Lower lobe of right lung (tissue), 2 donors: ENCODE measurements around the gene CDRT4. TPM values are rescaled to one million over a fixed set of nuclear protein-coding genes. Genes with fewer than 3 reads are reported as not detected.

Experiments
- ATAC-seq, 2 donors: fragments of 200-7000 bp; cut with Tn5 transposase; one replicate each; pipeline ENCODE4 v1.9.1; 2020 to 2022; ENCODE audit warnings: mild to moderate bottlenecking in 2 of 2, moderate library complexity in 2 of 2
- DNase-seq: peaks from one replicate; pipeline ENCODE4 v3.0.0-alpha.2; 2020
- H3K27ac ChIP-seq: fragments of 200-600 bp; one replicate; pipeline ENCODE4 v1.8.0; 2022
- H3K27me3 ChIP-seq: fragments of 200-600 bp; one replicate; pipeline ENCODE4 v1.8.0; 2022; ENCODE audit warnings: low read depth
- H3K36me3 ChIP-seq: fragments of 200-600 bp; one replicate; pipeline ENCODE4 v1.8.0; 2022; ENCODE audit warnings: mild to moderate bottlenecking
- H3K4me1 ChIP-seq: fragments of 200-600 bp; one replicate; pipeline ENCODE4 v1.8.0; 2022
- H3K4me3 ChIP-seq: fragments of 200-600 bp; one replicate; pipeline ENCODE4 v1.8.0; 2022; ENCODE audit warnings: mild to moderate bottlenecking
- H3K9me3 ChIP-seq: fragments of 200-600 bp; one replicate; pipeline ENCODE4 v1.8.0; 2022
- intact Hi-C: fragments of 100-400 bp; cut with DNase I; formaldehyde crosslinking; loops from one replicate; pipeline ENCODE4 v1.11.0; 2022
- long read RNA-seq: library from polyadenylated mRNA; unstranded; transcript quantifications from one replicate; pipeline ENCODE4 v2.0.0, GENCODE V29; 2021
- total RNA-seq: library from RNA; stranded (reverse); fragmentation: NEBNext Ultra II Directional; extraction: Animal tissue kit (Norgen Biotek cat#: 25700); gene quantifications from one replicate; pipeline ENCODE4 v1.2.1, GENCODE V29; 2021
- TF ChIP-seq, protein P1 (sequence below): fragments of 200-600 bp; IDR thresholded peaks from one replicate; pipeline ENCODE4 v1.8.0; 2022; ENCODE audit warnings: antibody characterized with exemption, mild to moderate bottlenecking
- donor health status: DM: no; HTN: yes; CAD: no; lungs with severe emphysema.

Gene CDRT4
- 13.4 TPM for total RNA-seq
- long read RNA-seq, partial matches to known transcripts: 0 of 3 reads
- long read RNA-seq, other reads (novel, unspliced or antisense): 2 of 3 reads

- peaks cover 21% of the 10 kb centered on the region for H3K4me1 ChIP-seq
- no peak within 1 kb of the TSS for H3K27ac ChIP-seq
- intact Hi-C loops: no loop called here
- no peak for DNase-seq
- no peak for ATAC-seq
- TF ChIP-seq, protein P1, sequence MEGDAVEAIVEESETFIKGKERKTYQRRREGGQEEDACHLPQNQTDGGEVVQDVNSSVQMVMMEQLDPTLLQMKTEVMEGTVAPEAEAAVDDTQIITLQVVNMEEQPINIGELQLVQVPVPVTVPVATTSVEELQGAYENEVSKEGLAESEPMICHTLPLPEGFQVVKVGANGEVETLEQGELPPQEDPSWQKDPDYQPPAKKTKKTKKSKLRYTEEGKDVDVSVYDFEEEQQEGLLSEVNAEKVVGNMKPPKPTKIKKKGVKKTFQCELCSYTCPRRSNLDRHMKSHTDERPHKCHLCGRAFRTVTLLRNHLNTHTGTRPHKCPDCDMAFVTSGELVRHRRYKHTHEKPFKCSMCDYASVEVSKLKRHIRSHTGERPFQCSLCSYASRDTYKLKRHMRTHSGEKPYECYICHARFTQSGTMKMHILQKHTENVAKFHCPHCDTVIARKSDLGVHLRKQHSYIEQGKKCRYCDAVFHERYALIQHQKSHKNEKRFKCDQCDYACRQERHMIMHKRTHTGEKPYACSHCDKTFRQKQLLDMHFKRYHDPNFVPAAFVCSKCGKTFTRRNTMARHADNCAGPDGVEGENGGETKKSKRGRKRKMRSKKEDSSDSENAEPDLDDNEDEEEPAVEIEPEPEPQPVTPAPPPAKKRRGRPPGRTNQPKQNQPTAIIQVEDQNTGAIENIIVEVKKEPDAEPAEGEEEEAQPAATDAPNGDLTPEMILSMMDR: no peak
- H3K36me3 ChIP-seq: no peaks in the 10 kb centered on the region
- no peak within 1 kb of the TSS for H3K4me3 ChIP-seq
- no peaks in the 10 kb centered on the region for H3K9me3 ChIP-seq
- no peaks in the 10 kb centered on the region for H3K27me3 ChIP-seq
Measured at GRCh38 chr17:15467592-15467991, at the start of gene CDRT4. Gene CDRT4, minus strand, starts transcription at chr17:15467621. Its CDS starts 27,383 bp downstream, at chr17:15440238.

DNA sequence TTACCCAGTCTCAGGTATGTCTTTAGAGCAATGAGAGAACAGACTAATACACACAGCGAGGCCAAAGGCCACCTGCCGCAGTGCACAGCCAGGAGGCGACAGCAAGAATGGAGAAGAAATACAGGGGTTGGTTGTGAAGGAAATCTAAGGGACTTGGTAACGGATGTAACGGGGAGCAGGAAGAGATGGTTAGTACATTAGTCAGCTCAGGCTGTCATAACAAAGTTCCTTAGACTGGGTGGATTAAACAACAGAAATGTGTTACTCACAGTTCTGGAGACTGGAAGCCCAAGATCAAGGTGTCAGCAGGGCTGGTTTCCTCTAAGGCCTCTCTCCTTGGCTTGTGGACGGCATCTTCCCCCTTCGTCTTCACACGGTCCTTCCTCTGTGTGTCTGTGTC is 48.7 kb upstream of the CDRT4 start:
- H3K4me1 ChIP-seq: no peaks in the 10 kb centered on the region
- TF ChIP-seq, protein P1: no peak
- intact Hi-C loops: no loop called here
- no peaks in the 10 kb centered on the region for H3K27me3 ChIP-seq
- no peak overlapping the region for H3K27ac ChIP-seq
- H3K9me3 ChIP-seq: no peaks in the 10 kb centered on the region
- no peak overlapping the region for H3K4me3 ChIP-seq
- ATAC-seq: no peak
- H3K36me3 ChIP-seq: no peaks in the 10 kb centered on the region
- DNase-seq: no peak

DNA sequence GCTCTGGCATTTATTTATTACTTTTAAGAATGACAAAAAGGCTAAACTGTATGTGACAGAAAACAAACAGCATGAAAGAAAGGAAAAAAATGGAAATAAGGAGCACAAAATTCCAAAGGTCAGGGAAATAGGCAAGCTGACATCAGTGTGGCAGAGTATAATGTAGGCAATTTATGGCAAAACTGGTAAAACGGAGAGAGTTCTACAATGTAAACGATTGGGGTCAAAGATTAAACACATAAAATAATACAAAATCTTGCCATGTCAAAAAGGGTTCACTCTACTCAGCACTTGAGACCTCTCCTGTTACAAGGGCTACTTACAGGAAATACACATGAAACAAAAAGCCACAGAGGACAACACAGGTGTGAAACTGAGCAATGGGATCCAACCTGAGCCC is 47.0 kb upstream of the CDRT4 start:
- ATAC-seq: no peak

DNA sequence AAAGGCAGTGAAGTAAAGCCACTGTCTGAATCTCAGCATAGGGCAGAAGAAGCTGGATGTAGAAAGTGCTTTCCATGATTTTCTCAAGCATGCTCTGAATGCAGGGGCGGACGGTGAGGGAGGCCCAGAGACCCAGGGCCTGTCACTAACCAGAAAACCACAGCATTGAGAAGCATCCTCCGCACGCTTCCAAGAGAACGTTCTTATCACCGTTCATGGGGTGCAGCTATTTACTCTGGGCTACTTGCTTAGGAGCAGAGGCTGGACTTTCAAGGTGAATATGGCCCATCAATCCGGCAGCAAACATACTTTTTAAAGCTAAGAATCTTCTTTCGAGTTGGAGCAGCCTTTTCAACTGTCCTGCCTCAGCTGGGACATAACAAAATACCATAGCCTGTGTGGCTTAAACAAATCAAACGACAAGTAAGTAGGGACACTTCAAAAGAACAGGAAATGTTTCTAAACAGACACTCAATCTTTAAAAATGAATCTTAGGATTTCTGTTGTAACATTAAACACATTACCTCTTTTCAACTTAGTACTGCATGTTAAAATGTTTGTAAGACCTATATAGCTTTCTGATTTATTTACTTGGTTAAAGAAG is 46.5 kb upstream of the CDRT4 start:
- no peaks in the 10 kb centered on the region for H3K9me3 ChIP-seq
- peaks cover 5% of the 10 kb centered on the region for H3K4me1 ChIP-seq
- ATAC-seq (peak in 1 of 2 donors; percentile 26), DNase-seq (no peak)
- peak overlapping the region; percentile 22 for H3K27ac ChIP-seq
- no peak overlapping the region for H3K4me3 ChIP-seq
- TF ChIP-seq, protein P1: no peak
- intact Hi-C loops: no loop called here
- H3K36me3 ChIP-seq: no peaks in the 10 kb centered on the region
- H3K27me3 ChIP-seq: no peaks in the 10 kb centered on the region

More for the DNA sequence above, 47.0 kb upstream of the CDRT4 start:
- H3K4me1 ChIP-seq: peaks cover 4% of the 10 kb centered on the region
- intact Hi-C loops: no loop called here
- no peak for DNase-seq
- H3K27me3 ChIP-seq: no peaks in the 10 kb centered on the region
- peak overlapping the region; percentile 22 for H3K27ac ChIP-seq
- H3K4me3 ChIP-seq: no peak overlapping the region
- TF ChIP-seq, protein P1: no peak
- H3K36me3 ChIP-seq: no peaks in the 10 kb centered on the region
- H3K9me3 ChIP-seq: no peaks in the 10 kb centered on the region

DNA sequence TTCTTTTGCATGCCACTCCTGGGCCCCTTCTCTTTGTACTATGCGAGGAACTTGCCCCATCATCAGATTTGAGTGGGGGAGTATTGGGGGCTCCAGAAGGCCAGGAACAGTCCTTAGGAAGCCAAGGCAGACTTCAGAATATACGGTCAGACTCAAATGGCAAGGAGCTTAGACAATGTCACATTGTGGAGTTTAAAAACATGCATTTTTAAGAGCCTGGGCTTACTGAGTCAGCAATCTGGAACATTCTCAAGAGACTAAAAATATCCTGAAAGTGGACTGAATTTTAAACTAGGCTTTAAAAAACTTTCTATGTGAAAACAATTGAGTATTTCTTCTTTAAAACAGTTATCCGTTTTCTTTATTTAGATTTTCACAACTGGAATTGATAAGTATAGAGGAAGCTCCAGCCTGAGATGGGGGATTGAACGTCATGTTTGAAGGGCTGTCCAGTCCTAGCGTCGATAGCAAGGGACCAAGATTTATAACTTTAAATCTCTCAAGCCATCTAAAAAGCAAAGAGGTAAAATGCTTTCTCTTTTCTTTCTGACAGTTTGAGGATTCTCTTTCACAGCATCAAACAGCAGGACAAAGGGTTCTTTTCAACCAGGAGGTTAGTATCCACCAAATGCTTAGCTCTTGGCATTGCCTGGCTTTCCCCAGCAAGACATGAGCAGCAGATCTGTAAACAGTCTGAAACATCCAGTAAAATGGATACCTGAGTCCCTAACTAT is 45.8 kb upstream of the CDRT4 start:
- H3K27ac ChIP-seq: peak overlapping the region; percentile 22
- no peaks in the 10 kb centered on the region for H3K9me3 ChIP-seq
- intact Hi-C loops: no loop called here
- peaks cover 5% of the 10 kb centered on the region for H3K4me1 ChIP-seq
- H3K4me3 ChIP-seq: no peak overlapping the region
- no peaks in the 10 kb centered on the region for H3K36me3 ChIP-seq
- TF ChIP-seq, protein P1: no peak
- H3K27me3 ChIP-seq: no peaks in the 10 kb centered on the region
- DNase-seq: no peak
- no peak for ATAC-seq
